Lung (tissue), 12 donors: ENCODE measurements around the gene BTC. TPM values are rescaled to one million over a fixed set of nuclear protein-coding genes. Genes with fewer than 3 reads are reported as not detected.
A peak's percentile ranks its signal among the peaks of the same experiment; 100 is the strongest.

Source experiments
- ATAC-seq: fragments of 200-7000 bp; cut with Tn5 transposase; one replicate; pipeline ENCODE4 v1.9.1; 2020; ENCODE audit warnings: moderate number of reproducible peaks; ENCODE audit not compliant: insufficient read depth, low FRiP score
- DNase-seq, 3 donors: peaks; one replicate each; pipeline ENCODE4 v3.0.0-alpha.2; 2013 to 2017
- H3K27ac ChIP-seq, 2 donors: one replicate each; pipeline ENCODE4 v1.5.1; 2013; ENCODE audit warnings: mild to moderate bottlenecking in 2 of 2, moderate library complexity in 2 of 2, control low read depth in 1 of 2, inconsistent platforms in 1 of 2, low read depth in 1 of 2, low read length in 1 of 2
- H3K27me3 ChIP-seq, 3 donors: one replicate each; pipeline ENCODE4 v1.5.1; 2013; ENCODE audit warnings: low read length in 2 of 3; ENCODE audit not compliant: control insufficient read depth in 3 of 3, insufficient read depth in 3 of 3
- H3K36me3 ChIP-seq, 4 donors: one replicate each; pipeline ENCODE4 v1.5.1; 2013; ENCODE audit warnings: low read length in 4 of 4, mild to moderate bottlenecking in 1 of 4, moderate library complexity in 1 of 4; ENCODE audit not compliant: control insufficient read depth in 4 of 4, insufficient read depth in 4 of 4
- H3K4me1 ChIP-seq, 5 donors: one replicate each; pipeline ENCODE4 v1.5.1; 2013; ENCODE audit warnings: low read length in 5 of 5, mild to moderate bottlenecking in 2 of 5, moderate library complexity in 1 of 5; ENCODE audit not compliant: control insufficient read depth in 5 of 5, insufficient read depth in 5 of 5
- H3K4me3 ChIP-seq: one replicate; pipeline ENCODE4 v1.5.1; 2013; ENCODE audit warnings: mild to moderate bottlenecking, control low read depth, moderate library complexity
- H3K9ac ChIP-seq, 2 donors: one replicate each; pipeline ENCODE4 v1.5.1; 2013; ENCODE audit warnings: low read length in 2 of 2, control low read depth in 1 of 2; ENCODE audit not compliant: insufficient read depth in 1 of 2
- H3K9me3 ChIP-seq, 4 donors: one replicate each; pipeline ENCODE4 v1.5.1; 2013; ENCODE audit warnings: low read length in 3 of 4, mild to moderate bottlenecking in 1 of 4, moderate library complexity in 1 of 4; ENCODE audit not compliant: control insufficient read depth in 4 of 4, insufficient read depth in 3 of 4
- WGBS, 2 donors: extraction: QIAGEN DNeasy Blood & Tissue Kit; methylation state at CpG; one replicate each; pipeline ENCODE4 v1.1.7; 2013; 5-methylcytosine and 5-hydroxymethylcytosine counted together
- polyA plus RNA-seq, 2 donors: library from polyadenylated mRNA; stranded (reverse); fragments of 200-250 nt; gene quantifications; one replicate each; pipeline ENCODE4 v1.2.1, GENCODE V29; 2013
- total RNA-seq, 2 donors: library from RNA; depleted of rRNA in 1 of 2; stranded (reverse); fragments of >200 nt in 1 of 2; gene quantifications; one replicate each; pipeline ENCODE4 v1.2.1, GENCODE V29; 2014 to 2021
- TF ChIP-seq, protein P1 (sequence below): IDR thresholded peaks from 2 replicates; pipeline ENCODE4 v1.5.1; 2012; ENCODE audit warnings: mild to moderate bottlenecking; ENCODE audit errors: control extremely low read depth, extremely low read depth
- donor health status: control.
- donor health status: control.
- donor health status: Bipolar disorder and iron deficiency.
- donor health status: healthy.
- donor health status: DM: yes; HTN: yes; CAD: no.

The BTC gene
- total and polyA plus RNA-seq, 4 donors, result 3.0 to 9.2 (median 4.0) TPM

DNA sequence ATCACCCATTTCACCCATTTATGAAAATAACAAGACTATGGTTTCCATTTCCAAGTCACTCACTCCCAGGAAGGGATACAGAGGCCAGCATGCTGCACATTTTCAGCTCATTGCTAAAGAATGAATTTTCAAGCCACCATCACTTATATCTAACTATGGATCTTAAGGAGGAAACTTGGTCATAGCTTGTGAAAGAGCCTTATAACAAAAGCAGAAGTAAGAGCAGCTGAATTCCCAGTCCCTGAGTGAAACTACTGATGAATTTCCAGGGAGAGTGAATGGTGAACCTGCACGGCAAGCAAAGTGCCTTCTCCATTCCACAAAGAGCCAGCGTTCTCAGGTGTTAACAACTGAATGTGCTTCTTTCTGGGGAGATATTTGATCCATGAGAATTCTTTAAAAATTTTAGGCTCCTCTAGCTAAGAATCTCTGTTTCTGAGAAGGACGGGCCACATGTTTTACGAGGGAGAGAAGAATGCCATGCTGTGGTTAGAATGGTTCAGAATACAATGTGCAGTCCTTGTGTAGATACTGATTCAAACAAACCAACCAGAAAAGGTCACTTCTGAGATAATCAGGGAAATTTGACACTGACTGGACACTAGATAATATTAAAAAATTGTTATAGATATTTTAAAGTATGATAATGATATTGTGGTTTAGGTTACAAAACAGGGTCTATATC lies 24.0 kb downstream of the BTC start:
- WGBS, 2 donors, result 77 to 86% methylated on average over 4 of the region's 4 CpGs
- Histone ChIP-seq H3K27ac (no peak overlapping the region), H3K9me3 (no peaks in the 10 kb centered on the region), H3K4me1 (peaks cover 0 to 5% (median 0%) of the 10 kb centered on the region in 5 donors), H3K4me3 (no peak overlapping the region), H3K27me3 (no peaks in the 10 kb centered on the region), H3K9ac (no peak overlapping the region), H3K36me3 (no peaks in the 10 kb centered on the region)
- ATAC-seq (no peak), DNase-seq (no peak)
- TF ChIP-seq, protein P1, sequence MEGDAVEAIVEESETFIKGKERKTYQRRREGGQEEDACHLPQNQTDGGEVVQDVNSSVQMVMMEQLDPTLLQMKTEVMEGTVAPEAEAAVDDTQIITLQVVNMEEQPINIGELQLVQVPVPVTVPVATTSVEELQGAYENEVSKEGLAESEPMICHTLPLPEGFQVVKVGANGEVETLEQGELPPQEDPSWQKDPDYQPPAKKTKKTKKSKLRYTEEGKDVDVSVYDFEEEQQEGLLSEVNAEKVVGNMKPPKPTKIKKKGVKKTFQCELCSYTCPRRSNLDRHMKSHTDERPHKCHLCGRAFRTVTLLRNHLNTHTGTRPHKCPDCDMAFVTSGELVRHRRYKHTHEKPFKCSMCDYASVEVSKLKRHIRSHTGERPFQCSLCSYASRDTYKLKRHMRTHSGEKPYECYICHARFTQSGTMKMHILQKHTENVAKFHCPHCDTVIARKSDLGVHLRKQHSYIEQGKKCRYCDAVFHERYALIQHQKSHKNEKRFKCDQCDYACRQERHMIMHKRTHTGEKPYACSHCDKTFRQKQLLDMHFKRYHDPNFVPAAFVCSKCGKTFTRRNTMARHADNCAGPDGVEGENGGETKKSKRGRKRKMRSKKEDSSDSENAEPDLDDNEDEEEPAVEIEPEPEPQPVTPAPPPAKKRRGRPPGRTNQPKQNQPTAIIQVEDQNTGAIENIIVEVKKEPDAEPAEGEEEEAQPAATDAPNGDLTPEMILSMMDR, result no peak

DNA sequence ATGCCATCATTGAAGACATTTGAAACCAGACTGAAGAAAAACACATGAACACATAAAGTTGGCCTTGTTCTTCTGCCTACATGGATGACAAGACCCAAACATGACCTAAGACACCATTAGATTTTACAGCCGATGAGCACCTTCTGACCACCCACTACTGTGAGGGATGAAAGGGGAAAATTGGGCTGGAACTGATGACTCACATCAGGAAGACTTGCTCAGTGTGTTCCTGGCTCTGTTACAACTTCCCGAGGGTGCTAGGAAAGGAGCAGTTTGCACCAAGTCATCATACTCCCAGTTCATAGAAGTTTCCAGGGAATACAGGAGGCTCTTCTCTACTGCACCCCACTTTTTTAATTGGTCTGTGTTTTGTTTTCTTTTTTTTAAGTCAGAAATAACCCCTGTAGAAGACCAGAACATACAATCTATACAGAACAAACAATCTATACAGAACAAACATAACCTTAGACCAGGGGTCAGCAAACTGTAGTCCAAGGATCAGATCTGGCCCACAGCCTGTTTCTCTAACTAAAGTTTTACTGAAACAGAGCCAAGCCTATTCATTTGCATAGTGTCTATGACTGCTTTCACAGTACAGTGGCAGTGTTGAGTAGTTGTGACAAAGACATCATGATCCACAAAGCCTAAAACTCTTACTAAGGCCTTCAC lies 25.3 kb downstream of the BTC start:
- H3K9me3 ChIP-seq, result no peaks in the 10 kb centered on the region
- no peak overlapping the region for H3K27ac ChIP-seq
- TF ChIP-seq, protein P1, result no peak
- H3K4me1 ChIP-seq, result peaks cover 0 to 5% (median 0%) of the 10 kb centered on the region in 5 donors
- no peak overlapping the region for H3K9ac ChIP-seq
- no peaks in the 10 kb centered on the region for H3K36me3 ChIP-seq
- ATAC-seq, result no peak
- no peaks in the 10 kb centered on the region for H3K27me3 ChIP-seq
- peak in 2 of 3 donors; percentile 55 to 65 for DNase-seq
- 52 to 82% methylated on average over 2 of the region's 2 CpGs for WGBS, 2 donors
- no peak overlapping the region for H3K4me3 ChIP-seq

DNA sequence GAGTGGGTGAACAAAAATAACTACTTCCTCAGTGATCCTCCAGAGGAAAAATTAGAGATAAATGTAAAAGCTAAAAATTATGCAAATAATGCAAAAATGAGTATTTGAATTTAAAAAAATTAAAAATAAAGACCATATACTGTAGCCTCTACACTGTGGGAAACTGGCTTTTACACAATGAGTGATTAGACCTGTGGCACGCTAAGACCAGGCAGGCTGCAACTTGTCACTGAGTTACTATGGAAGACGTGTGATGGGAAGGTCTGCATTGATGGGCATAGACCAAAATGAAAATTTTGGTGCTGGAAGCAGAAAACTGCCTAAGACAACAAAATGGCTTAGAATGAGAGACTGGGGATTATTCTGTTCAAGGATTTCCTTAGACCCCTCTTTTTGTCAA lies 30.2 kb downstream of the BTC start:
- H3K9me3 ChIP-seq, result no peaks in the 10 kb centered on the region
- no peak overlapping the region for H3K9ac ChIP-seq
- TF ChIP-seq, protein P1, result no peak
- 91 to 92% methylated on average over 2 of the region's 2 CpGs for WGBS, 2 donors
- ATAC-seq, result no peak
- no peaks in the 10 kb centered on the region for H3K27me3 ChIP-seq
- no peak overlapping the region for H3K4me3 ChIP-seq
- H3K4me1 ChIP-seq, result peaks cover 0 to 2% (median 0%) of the 10 kb centered on the region in 5 donors
- H3K36me3 ChIP-seq, result no peaks in the 10 kb centered on the region
- no peak overlapping the region for H3K27ac ChIP-seq
- DNase-seq, result no peak
